SK-N-DZ (cell line): ENCODE measurements around the gene RMND5A. TPM values are rescaled to one million over a fixed set of nuclear protein-coding genes. Genes with fewer than 3 reads are reported as not detected.
"Not testable (repeated sequence)": the region's sequence is repeated elsewhere in the genome, so short reads cannot be mapped to it uniquely, and the experiment has no call there.

Experiments used
- DNase-seq: peaks from one replicate; pipeline ENCODE4 v3.0.0-alpha.2; 2015; ENCODE audit warnings: low spot score
- polyA plus RNA-seq, 2 experiments: library from polyadenylated mRNA; depleted of rRNA; stranded (reverse); fragments of >200 nt; gene quantifications; 2 replicates each; pipeline ENCODE4 v1.2.3, GENCODE V29; 2014

RMND5A gene
- 39.7 and 44.6 TPM in 2 replicates for polyA plus RNA-seq (2014; cell fraction: cytosol; rRNA removed)
- polyA plus RNA-seq (2014; cell fraction: nucleus; rRNA removed): 20.1 and 21.2 TPM in 2 replicates

- DNase-seq: peak; percentile 88
Measured at GRCh38 chr2:86719637-86720539, at the start of gene RMND5A. Gene RMND5A (plus strand): TSS chr2:86720291. CDS start chr2:86720668, 377 bp downstream.

DNA sequence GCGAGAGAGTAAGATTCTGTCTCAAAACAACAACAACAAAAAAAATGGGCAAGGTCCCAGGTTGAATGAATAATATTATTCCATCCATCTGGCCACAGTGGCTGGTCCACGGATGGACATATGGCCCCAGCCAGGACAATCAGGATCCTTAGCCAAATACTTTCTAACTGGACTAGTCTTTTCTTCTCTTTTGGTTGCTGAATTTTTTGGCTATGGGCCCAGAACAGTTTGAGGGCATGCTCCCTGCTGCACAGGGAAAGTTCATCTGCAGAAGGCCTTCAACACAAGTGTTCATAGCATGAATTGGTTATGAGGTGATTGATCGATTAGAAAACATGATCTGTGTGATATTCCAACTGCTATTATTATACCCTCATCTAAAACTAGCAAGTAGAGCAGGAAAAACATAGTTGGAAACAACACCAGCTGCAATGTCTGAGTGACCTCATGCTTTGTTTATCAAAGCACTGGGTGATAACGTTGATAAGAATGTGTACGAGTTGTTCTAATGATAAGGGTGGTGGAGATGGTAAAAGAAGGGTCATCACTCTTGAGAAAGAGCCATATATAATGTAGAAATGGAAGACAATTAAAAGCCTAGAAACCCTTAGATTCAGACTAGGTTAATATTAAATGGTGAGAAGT is 48.6 kb upstream of the RMND5A start:
- DNase-seq: no peak

GRCh38 chr2:86672027-86672545 is 48.0 kb upstream of the RMND5A start:
- no peak for DNase-seq

GRCh38 chr2:86673011-86673410 is 47.1 kb upstream of the RMND5A start:
- no peak for DNase-seq

DNA sequence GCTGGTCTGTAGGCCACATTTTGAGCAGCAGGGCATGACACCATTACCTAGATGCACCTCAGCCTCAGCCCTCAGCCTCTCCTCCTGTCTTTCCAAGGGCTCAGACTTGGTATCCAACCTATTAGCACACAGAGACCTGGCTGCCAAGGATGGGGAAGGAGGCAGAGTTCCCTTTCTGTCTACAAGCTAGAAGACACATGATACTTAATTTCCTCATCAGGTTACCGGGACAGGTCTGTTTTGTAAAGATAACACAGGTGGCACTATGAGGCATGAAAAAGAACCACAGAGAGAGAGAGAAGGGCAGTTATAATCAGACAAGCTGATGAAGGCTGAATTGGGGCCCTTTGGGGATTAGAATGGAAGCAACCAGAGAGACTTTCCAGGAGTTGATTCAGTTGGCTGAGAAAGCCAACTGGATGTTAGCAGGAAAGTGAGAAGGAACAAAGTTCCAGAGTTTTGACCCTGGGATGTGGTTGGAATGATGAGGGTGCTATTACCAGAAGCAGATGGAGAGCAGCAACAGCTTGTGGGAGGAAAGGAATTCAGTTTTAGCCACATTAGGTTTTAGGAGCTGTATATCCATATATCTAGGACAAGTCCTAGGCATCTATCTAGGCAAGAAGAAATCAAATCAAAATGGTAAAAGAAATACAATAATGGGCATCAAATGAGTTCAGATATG is 46.0 kb upstream of the RMND5A start:
- no peak for DNase-seq

- no peak for DNase-seq
Measured at GRCh38 chr2:86675104-86675503, 45.0 kb upstream of the RMND5A start.

- no peak for DNase-seq
Measured at GRCh38 chr2:86675511-86676015, 44.5 kb upstream of the RMND5A start.

DNA sequence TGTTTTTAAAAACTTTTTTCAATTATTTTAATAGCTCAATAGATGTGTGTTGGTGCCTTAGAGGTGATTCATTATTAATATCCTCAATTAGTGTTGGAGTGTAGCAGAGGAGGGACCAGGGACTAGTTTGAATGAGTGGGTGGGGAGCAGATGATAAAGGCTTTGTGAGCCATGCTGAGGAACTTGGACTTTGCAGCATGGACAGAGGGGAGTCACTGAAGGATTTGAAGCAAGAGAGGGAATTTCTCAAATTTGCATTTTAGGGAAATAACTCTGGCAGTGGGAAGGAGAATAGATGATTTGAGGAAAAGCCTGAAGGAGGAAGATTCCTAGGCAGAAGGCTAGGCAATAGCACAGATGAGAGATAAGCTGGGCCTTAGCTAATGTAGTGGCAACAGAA is 42.3 kb upstream of the RMND5A start:
- no peak for DNase-seq

DNA sequence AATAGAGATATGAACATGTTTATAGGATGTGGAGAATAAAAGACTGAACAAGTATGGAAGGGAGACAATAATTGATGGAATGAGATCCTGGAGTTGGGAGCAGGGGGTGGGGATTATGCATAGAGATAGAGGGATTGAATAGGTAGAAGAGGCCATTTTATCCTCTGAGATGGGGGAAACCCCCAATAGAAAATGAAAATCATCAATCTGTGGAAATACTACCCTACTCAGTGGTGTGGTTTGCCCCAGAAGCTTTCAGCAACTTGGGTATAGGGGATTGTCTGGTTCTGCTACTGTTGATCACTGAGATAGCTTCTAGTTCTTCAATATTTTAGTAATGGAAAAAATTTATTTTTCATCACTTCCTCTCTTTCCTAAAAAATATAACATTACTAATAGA is 41.1 kb upstream of the RMND5A start:
- DNase-seq: no peak

GRCh38 chr2:86685351-86685750 is 34.7 kb upstream of the RMND5A start:
- no peak for DNase-seq

DNA sequence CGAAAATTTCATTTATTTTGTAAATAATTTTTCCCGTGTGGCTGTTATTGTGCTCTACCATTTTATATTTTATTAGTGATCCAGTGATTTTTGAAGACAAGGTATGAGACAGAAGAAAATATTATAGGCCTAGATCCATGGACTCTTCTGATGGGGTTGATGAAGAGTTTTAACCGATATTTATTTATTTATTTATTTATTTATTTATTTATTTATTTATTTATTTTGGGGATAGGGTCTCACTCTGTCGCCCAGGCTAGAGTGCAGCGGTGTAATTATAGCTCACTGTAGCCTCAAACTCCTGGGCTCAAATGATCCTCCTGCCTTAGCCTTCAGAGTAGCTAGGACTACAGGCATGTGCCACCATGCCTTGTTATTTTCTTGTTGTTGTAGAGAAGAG is 33.6 kb upstream of the RMND5A start:
- DNase-seq: no peak

DNA sequence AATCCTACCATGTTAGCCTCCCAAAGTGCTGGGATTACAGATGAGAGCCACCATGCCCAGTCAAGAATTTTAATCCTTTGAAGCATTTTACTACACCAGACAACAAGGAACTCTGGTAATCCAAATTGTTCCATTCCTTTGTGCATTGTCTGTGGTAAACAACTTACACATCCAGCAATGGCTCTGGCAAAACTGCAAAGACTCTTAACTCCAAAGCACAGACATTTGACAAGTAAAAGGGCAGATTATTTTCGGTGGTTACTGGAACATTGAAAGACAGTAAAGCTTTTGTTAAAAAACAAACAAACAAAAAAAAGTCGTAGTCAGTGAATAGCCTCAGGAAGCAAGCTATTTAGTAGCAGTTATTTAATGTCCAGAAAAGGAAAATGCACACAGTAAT is 33.2 kb upstream of the RMND5A start:
- DNase-seq: no peak

- no peak for DNase-seq
Measured at GRCh38 chr2:86695053-86695691, 24.9 kb upstream of the RMND5A start.

GRCh38 chr2:86697551-86698104 is 22.5 kb upstream of the RMND5A start:
- no peak for DNase-seq

GRCh38 chr2:86700690-86701089 is 19.4 kb upstream of the RMND5A start:
- no peak for DNase-seq

GRCh38 chr2:86703704-86704361 is 16.3 kb upstream of the RMND5A start:
- no peak for DNase-seq

- DNase-seq: no peak
Measured at GRCh38 chr2:86704459-86704971, 15.6 kb upstream of the RMND5A start.

DNA sequence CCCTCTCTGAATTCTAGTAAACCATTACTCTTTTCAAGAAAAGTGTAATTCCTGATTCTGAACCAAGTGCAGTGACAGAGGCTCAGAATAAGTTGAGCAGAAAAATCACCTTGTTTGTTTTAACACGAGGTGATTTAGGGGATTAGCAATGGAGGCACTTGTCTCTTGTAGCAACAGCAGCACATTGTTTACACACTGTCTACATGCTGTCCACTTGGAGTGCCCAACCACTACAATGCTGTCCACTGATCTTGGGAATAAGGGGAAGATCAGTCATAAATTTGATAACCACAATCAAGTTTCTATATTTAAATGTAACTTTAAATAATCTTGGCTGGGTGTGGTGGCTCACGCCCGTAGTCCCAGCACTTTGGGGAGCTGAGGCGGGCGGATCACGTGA is 13.9 kb upstream of the RMND5A start:
- DNase-seq: no peak

DNA sequence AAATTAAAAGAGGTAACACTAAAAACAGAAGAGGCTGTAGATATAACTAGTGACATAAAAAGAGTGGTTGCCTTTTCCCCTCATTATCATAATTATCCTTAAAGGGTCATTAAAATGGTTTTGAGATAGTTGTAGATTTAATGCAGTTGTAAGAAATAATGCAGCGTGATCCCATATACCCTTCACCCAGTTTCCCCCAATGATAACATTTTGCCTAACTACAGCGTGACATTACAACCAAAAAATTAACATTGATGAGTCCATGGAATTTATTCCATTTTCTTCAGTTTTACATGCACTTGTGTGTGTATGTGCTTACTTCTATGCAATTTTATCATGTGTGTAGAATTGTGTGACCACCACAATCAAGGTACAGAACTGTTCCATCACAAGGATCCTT is 13.2 kb upstream of the RMND5A start:
- no peak for DNase-seq

DNA sequence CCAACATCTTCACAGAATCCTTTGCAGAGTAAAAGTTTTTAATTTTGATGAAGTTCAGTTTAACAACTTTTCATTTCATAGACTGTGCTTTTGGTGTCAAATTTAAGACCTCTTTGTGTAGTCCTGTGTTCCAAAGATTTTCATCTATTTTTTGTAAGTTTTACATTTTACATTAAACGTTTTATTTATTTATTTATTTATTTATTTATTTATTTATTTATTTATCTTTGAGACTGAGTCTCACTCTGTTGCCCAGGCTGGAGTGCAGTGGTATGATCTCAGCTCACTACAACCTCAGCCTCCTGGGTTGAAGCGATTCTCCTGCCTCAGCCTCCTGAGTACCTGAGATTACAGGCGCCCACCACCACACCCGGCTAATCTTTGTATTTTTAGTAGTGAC is 12.0 kb upstream of the RMND5A start:
- not testable (repeated sequence) for DNase-seq
